Neural cell (in vitro differentiated cells): ENCODE results near the gene RBM19.

ENCODE experiments used
- MXI1 ChIP-seq: fragments of 450-650 bp; conservative IDR thresholded peaks from 2 replicates; pipeline ENCODE4 v1.6.1; 2014; ENCODE audit warnings: antibody characterized with exemption, mild to moderate bottlenecking; ENCODE audit not compliant: poor library complexity, severe bottlenecking
- RAD21 ChIP-seq: fragments of 450-650 bp; conservative IDR thresholded peaks from 2 replicates; pipeline ENCODE4 v1.6.1; 2014; ENCODE audit warnings: antibody characterized with exemption, mild to moderate bottlenecking, moderate library complexity

DNA sequence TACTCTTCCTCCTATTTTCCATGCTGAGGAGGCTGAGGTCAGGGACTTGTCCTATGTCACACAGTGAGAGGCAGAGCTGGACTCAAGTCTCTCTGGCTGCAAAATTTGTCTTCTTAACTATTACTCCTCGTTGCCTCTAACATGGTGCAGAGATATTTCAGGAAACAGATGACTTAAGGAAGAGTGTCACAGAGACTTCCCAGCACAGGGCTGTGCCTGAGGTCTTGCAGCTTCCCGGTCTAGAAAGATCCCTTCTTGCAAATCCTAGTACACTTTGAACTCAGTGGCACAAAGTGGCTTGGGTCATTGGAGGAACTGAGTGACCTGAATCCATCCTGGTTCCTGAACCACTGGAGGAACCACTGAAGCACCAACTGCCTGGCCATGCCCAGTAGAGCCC, 17.1 kb upstream of the RBM19 start:
- TF ChIP-seq MXI1 (no peak), RAD21 (no peak)
